Posterior cingulate gyrus (tissue), 11 donors: ENCODE measurements around the gene CXorf58.

Source experiments
- DNase-seq, 10 donors: peaks; one replicate each; pipeline versions ENCODE4 v3.0.0 to v3.0.0-alpha.2; 2020 to 2021; ENCODE audit warnings: mixed read lengths in 3 of 10
- intact Hi-C: fragments of 100-400 bp; cut with DNase I; formaldehyde crosslinking; loops from one replicate; pipeline ENCODE4 v1.15.1; 2023

Gene CXorf58

DNA sequence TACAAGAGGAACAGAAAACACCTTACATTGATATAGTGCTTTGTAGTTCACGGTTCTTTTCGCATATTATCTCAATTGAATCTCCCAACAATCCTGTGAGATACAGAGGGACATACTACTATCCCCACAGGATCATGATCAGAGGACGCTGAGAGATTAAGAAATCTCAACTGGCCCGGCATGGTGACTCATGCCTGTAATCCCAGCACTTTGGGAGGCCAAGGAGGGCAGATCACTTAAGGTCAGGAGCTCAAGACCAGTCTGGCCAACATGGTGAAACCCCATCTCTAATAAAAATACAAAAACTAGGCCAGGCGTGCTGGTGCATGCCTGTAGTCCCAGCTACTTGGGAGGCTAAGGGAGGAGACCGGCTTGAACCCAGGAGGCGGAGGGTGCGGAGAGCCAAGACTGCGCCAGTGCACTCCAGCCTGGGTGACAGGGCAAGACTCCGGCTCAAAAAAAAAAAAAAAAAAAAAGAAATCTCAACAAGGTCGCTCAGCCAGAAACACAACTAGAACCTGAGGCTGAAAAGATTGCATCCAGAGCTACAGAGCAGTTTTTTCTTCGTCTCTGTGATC, 7.5 kb upstream of the CXorf58 start:
- DNase-seq: no peak
- intact Hi-C loops: no loop called here

DNA sequence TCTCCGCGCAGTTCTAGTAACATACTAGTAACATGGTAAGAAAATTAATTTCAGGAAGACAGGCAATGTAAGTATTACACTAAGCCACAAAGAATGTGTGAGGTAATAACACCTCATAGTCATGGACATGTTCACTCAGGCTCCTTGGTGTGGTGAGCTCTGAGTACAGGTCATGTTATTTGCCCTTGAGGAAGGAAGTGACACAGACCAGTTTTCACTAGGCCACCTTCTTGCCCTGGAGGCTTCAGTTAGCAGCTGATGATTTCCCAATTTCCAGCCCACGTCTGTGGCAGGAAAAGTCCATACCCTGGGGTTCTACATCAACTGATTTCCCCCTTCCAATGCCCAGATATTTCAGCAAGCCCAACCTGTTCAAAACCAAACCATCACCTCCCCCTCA, 6.7 kb upstream of the CXorf58 start:
- intact Hi-C loops: no loop called here
- DNase-seq: no peak

DNA sequence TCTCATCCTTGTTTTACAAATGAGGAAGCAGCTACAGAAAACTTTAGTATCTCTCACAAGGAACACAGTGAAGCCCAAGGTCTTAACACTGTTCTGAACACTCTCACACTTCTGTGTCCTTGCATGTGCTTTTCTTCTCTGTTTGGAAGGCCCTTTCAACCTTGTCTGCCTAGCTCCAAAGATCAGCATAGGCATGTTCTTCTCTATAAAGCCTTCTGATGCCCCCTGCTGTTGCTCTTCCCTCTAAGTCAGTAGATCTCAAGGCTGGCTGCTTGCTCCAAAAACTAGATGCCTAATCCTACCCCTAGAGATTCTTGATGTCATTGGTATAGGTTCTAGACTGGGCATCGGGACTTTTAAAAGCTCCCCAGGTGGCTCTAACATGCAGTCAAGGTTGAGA, 6.0 kb upstream of the CXorf58 start:
- DNase-seq: peak in 3 of 10 donors; percentile 3 to 55 (median 40)
- intact Hi-C loops: loop anchor here (1.0 to 2.0 kb wide), 2 partner anchors 120 to 207 kb away; no protein-coding TSS in a partner anchor

DNA sequence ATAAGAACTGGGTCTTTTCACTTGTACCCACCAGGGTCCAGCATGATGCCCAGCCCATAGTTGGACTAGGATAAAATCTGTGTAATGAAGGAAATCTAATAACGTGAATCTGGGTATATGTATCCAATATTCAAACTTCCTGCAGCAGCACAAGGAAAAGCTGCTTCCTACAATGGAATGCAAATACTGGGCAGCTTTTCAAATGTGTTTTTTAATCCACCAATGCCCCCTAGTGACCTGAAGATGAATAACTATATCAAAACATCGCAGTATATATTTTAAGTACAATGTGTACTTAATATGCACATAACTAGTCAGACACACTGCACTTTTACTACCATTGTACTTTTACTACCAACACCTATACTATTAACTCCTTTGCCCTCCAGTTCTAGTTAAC, 5.4 kb upstream of the CXorf58 start:
- DNase-seq: no peak
- intact Hi-C loops: loop anchor here (1.0 to 2.0 kb wide), 2 partner anchors 120 to 208 kb away; no protein-coding TSS in a partner anchor

DNA sequence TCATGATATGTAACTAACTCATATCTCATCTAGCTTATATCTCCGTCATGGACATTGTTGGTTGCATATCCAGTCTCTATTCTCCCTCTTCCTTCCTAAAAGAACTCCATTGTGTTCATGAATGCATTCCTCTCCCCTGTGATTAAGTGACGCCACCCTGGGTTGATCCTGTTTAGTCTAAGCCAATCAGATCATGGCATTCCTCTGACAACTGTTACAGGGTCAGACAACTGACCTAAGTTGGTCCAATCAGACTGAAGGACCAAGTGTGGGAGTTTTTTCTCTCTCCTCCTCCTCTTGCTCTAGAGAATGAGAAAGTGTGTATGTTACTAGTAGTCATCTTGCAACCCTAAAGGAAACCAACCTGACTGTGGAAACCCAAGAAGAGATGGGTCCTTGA, 3.7 kb upstream of the CXorf58 start:
- DNase-seq: no peak
- intact Hi-C loops: no loop called here

DNA sequence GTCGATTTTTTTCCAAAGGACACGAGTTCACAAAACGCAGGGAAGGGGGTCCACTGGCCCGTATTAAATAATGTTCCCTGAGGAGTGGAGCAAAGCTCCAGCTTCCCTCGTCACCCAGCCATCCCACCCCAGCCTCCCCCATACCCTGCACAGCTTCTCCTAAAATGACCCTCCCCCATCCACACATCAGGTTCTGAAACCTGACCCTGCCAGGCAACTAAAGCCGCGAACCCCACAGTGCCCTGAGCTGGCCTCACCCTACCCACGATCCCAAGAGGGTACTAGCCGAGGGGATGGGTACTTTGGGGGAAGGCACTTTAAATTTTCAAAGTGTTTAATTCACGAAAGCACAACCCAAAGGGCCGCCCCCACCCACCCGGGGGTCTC, 702 bp upstream of the CXorf58 start:
- no peak for DNase-seq
- intact Hi-C loops: no loop called here

DNA sequence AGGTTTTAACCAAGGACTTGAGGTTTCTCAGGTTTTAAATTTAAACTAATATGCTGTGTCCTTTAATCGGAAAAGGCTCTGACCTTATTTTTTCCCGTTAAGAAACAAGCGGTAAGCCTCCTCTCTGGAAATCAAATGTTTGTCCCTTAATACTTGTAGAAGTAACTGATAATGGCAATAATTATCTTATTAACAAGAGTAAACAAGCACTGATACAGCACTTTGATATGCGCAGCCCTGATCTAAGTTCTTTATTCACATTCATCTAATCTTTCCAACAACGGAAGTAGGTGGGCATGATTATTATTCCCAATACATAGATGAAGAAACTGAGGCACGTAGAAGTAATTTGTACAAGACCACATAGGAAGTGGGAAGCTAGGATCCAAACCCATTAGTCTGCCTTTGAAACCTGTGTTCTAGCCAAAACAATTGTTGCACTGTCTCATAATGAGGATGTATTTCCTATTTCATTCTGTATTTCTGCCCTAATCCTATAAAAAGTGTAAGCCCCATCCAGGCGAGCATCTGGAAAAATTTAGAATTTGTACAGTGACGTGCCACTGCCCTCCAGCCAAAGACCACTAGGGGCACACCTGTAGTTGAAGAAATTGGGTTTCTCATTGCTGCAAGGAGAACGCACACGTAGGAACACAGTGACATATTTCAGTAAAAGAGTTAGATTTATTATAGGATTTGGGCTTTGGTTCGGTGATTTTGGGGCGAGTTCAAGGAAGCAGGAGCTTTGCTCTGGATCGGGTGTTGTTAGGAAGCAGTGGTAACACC, 606 bp downstream of the CXorf58 start:
- intact Hi-C loops: loop anchor here (2.0 kb wide), 2 partner anchors 116 to 146 kb away; partner anchors contain the start of gene EIF2S3
- DNase-seq: no peak

DNA sequence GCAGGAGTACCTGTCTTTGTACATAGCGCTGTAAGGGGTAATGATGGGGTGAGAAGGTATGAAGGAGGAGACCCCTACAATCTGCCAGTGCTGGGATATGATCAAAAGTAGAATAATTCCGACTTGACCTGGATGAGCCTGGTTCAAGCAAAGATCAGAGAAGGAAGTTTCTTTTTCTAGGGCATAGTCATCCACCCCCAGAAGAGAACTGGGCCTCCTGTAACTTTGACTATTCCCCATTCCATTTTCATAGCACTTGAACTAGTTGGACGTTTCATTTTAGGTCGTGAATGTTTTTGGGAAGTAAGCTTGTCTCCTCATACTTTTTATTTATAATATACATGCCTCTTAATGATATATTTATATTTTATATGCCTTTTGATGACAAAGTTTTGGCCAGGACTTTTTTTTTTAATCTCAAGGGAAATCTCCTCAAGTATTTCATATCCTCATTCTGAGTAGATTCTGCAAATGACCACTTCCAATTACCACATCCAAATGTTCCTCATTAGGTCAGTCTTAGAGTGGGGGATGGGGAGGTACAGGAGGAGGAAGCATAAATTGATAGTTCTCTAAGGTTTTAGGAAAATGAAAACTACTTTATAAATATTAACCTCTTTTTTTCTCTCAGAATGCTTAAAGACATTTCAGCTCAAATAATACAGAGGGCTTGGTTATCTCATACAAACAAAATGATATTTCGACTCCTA, 3.5 kb downstream of the CXorf58 start:
- intact Hi-C loops: no loop called here
- no peak for DNase-seq

DNA sequence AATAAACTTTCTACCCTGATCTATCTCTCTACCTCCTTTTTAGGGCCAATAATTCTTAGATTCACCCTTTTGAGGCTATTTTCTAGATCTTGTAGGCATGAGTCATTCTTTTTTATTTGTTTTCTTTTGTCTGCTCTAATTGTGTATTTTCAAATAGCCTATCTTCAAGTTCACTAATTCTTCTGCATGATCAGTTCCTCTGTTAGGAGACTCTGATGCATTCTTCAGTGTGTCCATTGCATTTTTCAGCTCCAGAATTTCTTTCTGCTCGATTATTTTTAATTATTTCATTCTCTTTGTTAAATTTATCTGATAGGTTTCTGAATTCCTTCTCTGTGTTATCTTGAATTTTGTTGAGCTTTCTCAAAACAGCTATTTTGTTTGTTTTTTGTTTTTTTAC, 11.3 kb downstream of the CXorf58 start:
- no peak for DNase-seq
- intact Hi-C loops: no loop called here

DNA sequence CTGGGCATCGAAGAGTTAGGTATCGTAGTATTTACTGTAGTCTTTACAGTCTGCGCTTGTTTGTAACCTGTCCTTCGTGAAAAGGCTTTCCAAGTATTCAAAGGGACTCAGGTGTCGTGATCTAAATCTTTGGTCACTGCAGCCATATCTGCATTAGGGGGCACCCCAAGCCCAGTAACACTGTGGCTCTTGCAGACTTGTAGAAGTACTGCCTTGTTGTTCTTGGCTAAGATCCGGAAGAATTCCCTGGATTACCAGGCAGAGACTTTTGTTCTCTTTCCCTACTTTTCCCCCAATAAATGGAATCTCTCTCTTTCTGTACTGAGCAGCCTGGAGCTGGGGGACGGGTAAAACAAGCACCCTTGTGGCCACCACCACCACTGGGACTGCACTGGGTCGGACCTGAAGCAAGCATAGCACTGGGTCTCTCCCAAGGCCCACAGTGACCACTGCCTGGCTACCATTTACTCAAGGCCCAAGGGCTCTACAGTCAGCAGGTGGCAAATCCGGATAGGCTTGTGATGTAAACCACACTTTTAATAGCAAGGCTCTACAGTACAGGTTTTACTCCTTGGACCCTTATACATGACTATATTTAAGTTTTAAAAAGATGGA, 12.0 kb downstream of the CXorf58 start:
- intact Hi-C loops: no loop called here

DNA sequence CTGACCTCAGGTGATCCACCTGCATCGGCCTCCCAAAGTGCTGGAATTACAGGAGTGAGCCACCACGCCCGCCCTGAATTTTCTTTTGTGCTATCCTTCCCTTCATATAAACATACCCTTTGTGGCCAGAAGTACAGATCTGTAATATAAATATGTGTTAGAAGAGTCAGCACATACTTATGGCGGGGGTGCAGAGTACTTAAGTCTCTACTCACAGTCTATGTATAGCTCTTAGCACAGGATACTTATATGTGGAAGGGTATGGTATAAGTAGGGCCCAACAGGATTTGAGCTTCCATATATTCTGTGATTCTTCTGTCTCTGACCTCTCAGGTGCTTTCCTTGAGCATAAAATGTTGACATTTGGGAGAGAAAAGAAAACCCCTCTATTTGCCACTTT, 18.2 kb downstream of the CXorf58 start:
- intact Hi-C loops: no loop called here
- no peak for DNase-seq

More for the DNA sequence above, 12.0 kb downstream of the CXorf58 start:
- no peak for DNase-seq

DNA sequence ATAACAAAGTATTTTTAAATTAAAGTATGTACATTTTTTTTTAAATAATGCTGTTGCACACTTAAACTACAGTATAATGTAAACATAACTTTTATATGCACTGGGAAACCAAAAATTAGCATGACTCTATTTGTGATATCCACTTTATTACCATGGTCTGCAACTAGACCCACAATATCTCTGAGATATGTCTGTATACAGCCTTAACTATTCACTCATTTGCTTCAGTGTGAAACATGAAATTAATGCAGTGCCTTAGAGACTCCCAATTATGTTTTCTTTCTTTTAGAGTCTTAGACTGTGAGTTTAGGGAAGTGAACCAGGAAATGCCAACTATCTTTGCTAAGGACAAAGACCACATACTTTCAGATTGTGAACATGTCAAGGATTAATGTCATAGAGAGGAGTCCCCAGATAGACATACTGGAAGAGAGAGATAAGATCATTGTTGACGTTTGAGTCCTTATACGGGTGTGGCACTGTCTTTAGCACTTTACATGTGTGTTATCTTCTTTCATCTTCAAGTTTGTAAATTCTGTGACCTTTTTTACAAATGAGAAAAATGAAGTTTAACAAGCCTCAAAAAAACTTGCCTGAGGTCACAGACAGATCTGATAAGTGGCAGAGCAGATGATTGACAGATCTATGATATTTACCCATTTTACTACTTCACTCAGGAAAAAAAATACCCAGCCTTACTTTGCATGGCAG, 23.2 kb downstream of the CXorf58 start:
- no peak for DNase-seq
- intact Hi-C loops: no loop called here

DNA sequence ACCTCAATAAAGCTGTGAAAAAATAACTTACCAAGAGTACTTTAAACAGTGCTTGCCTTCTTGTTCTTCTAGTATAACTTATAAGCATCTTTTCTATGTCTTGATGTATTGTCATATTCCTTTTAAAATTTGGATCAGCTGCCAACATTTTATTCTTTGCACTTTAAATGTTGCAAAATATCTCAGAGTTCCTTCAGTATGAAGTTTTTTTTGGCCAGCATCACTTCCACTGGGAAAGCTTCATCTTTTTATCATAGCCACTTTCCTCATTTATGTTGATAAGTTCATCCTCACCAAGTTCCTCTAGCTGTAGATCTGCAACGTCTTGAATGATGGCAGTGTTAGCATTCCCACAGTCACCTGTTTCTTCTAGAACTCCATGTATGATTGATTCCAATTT, 24.2 kb downstream of the CXorf58 start:
- DNase-seq: no peak
- intact Hi-C loops: no loop called here

DNA sequence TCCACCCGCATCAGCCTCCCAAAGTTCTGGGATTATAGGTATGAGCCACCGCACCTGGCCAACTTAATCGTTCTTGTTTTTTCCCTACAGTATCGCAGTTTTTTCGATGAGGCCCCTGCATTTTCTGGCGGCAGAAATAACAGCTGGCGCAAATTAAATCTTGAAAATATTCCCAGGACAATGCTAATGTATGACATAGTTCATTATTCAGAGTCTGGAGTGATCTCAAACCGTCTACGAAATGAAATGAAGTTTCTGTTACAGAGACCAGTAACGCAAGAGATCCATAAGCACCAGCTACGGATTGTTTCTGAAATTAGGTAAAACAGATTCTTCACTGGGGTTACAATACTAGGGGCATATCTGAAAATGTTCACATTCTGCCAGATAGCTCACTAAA, 27.3 kb downstream of the CXorf58 start:
- intact Hi-C loops: no loop called here
- DNase-seq: no peak

DNA sequence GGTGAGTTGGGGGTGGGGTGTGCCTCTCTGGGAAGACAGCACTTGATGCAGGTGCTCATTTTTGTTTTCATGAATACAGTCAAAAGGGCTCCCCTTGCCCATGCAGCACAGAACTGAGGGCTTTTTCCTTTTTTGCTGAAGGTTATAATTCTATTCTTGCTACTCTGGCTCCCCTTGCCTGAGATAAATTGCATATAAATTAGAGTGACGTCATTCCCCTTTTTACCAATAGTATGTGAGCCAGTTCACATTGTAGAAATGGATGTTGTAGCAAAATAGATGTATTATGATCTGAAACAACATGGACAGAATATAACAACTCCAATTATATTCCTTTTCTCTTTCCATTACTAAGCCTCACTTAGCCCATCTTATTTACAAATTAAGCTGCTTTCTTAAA, 28.4 kb downstream of the CXorf58 start:
- DNase-seq: no peak
- intact Hi-C loops: no loop called here

DNA sequence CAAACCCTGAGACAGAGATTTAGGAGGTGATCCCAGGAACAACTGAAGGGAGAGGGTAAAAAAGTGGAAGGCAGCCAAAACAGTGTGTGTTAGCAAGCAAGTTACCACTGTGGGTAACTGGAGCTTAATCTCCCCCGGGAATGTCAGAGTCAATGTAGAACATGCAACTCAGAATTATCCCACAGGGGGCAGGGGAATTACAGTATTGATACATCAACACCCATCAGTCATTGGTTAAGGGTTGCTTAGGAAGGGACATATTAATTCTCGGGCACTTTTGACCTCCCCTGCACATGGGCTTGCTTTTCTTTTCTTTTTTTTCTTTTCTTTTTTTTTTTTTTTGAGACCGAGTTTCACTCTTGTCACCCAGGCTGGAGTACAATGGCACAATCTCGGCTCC, 29.3 kb downstream of the CXorf58 start:
- intact Hi-C loops: no loop called here
- DNase-seq: no peak

DNA sequence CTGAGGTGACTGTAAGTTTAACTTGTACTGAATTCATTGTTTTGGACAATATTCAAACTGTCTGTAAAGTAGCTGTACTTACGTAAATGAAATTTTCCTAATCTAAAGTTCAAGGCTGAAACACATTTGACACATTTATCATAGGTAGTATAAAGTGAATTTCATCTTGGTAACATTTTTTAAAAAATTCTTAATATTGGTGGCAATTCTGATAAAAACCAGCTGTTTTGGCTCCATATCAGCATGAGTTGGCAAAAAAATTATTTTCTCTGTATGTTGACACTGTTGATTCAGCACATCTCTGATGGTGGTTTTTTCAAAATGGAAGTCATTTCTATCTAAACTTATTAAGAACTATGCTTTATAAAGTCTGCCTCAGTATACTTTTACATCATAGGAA, 30.9 kb downstream of the CXorf58 start:
- DNase-seq: no peak
- intact Hi-C loops: no loop called here

DNA sequence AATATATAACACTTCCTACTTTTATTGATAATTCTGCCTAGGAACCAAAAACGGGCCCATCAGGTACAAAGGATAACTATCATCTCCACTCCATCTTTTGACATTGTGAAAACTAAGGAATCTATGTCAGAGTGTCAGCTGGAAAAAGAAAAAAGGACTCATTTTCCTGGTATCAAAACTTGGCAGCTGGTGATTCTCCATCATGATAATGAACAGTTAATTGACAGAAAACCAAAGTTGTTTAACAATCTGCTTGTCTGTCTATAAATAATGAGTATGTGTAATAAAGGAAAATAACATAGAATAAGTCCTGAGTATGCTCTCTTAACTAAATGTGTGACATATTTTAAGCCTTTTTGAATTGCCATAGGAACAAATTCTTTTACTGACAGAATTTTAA, 31.4 kb downstream of the CXorf58 start:
- intact Hi-C loops: no loop called here
- no peak for DNase-seq

DNA sequence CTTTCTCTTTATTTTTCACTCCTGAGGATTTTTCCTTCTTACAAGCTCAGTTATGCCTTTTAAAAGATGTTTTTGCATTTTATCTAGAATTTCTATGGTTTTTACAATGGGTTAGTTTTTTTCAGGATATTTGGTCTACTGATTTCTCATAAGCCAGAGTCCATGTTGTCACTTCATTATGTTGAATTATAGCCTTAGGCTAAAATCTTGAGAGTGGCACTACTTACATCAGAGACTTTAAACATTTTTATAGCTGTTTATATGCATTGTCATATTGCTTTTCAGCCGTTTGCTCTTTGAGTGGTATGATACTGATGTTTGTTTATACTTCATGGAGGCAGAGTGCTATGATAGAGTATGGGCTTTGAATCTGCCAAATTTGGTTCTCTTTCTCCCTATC, 36.4 kb downstream of the CXorf58 start:
- DNase-seq: no peak
- intact Hi-C loops: no loop called here

DNA sequence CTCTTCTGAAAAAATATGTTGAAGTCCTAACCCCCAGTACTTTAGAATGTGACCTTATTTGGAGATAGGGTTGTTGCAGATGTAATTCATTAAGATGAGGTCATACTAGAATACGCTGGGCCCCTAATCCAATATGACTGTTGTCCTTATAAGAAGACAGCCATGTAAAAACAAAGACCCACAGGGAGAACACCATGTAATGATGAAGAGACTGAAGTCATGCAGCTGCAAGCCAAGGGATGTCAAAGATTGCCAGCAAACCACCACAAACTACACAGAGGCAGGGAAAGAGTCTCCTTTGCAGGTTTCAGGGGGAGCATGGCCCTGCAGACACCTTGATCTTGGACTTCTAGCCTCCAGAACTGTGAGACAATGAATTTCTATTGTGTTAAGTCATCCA, 37.4 kb downstream of the CXorf58 start:
- intact Hi-C loops: no loop called here
- no peak for DNase-seq

DNA sequence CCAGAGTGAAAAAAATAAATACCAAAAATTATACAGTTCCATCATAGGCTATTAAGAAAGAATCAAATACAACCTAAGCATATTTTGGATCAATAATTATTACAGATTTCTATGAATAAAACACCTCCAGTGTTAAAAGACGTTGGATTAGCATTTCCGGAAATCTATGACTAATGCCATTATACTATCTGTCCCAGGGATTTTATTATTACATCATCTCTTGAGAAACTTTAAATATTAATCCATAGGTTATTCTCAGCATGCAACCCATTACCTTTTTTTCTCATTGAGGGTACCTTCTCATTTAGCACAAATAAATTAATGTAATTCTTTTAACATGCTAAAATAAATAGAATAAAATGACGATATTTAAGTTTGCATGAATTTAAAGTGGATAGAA, 44.6 kb downstream of the CXorf58 start:
- intact Hi-C loops: no loop called here
- no peak for DNase-seq
